ENCODE results near the gene ZNF20.
A peak's percentile ranks its signal among the peaks of the same experiment; 100 is the strongest.
"Not testable (repeated sequence)": the region's sequence is repeated elsewhere in the genome, so short reads cannot be mapped to it uniquely, and the experiment has no call there.

ZNF20 gene

DNA sequence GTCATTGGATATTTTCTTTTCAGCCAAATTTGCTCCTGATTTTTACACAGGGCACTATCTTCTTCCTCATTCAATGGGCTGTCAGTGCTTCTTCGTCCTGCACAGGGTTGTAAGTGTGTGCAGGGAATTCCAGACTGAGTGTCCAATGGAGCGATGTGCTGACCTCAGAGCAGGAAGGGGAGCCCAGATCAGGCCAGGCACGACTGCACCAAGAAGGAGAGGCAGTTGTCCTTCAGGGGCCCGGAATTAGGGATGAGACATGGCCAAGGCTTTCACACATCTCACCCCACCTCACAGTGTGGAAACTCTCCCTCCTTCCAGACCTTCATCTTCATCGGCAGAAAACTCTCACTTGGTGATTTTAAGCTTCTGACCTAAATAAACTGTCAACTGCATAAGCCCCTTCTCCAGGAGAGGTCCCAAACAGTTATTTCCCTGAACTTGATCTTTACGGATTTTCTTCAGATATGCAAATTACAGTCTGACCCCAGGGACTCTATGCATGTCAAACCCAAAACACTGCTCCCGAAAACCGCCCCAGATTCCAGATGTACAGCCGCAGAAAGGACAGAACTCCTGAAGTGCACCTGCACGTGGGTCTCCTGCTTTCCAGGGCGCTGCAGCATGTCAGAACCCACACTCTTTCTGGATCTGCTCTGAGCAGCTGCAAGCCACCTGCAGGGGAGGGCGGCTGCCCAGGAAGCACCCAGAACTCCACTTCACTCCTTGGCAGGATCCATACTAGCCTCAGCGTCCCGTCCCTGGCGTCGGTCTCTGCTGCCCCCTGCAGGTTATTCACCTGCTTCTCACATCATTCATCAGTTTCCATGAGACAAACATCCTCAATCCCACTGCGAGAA, 625 bp upstream of the ZNF20 start:
- DNase-seq = peak; percentile 86 to 92
- TF ChIP-seq POLR2A (IDR thresholded peaks at IDR 0.05; ENCODE audit: low read length) (no peak), GATA1 (IDR thresholded peaks at IDR 0.05; ENCODE audit: low read depth, low read length) (no peak)

- TF ChIP-seq GATA1 (IDR thresholded peaks at IDR 0.05; ENCODE audit: low read depth, low read length) (no peak), POLR2A (IDR thresholded peaks at IDR 0.05; ENCODE audit: low read length) (no peak)
- DNase-seq = peak; percentile 18 to 27
These were observed 881 bp downstream of the ZNF20 start for GRCh38 chr19:12139269-12139668.

DNA sequence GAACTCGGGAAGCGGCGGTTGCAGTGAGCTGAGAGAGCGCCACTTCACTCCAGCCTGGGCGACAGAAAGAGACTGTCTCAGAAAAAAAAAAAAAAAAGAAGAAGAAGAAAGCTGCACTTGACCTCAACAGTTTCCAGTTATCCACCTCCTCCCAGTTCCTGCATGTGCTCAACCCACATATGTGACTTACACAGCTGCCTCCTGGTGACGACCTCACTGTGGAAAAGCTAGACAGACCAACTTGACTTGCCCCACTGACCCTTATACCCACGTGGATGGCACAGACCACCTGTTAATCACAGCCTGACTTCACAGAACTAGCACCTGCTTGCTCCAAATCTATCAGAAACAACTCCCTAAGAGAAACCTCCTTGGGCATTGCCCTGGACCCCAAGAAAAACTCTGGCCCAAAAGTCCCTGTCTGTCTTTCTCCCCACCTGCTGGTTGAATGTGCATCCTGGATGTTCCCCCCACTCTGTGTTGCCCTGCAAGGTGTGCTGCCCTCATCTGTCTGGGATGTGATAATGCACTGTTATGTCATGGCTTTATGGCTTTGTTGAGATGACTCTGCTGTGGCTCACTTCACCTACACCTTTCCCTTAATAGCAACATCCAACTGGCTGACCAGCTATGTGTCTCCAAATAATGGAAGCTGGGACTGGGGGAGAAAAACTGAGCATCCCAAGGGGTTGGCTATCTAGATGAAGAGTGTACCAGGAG, 2.8 kb downstream of the ZNF20 start:
- DNase-seq = peak; percentile 29 to 34

DNA sequence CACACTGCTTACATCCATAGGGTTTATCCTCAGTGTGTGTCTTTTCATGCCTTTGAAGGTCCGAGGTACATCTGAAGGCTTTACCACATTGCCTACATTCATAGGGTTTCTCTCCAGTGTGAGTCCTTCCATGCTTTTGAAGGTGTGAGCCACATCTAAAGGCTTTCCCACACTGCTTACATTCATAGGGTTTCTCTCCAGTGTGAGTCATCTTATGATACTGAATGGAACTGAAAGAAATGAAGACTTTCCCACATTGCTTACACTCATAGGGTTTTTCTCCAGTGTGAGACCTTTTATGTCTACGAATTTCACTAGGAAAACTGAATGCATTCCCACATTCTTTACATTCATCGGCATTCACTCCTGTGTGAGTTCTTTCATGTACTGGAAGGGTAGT, 7.1 kb downstream of the ZNF20 start:
- TF ChIP-seq POLR2A (IDR thresholded peaks at IDR 0.05; ENCODE audit: low read length) (no peak), GATA1 (IDR thresholded peaks at IDR 0.05; ENCODE audit: low read depth, low read length) (no peak)
- DNase-seq = peak in 1 of 2 experiments; percentile 33

More for the DNA sequence above, 2.8 kb downstream of the ZNF20 start:
- TF ChIP-seq POLR2A (IDR thresholded peaks at IDR 0.05; ENCODE audit: low read length) (no peak), GATA1 (IDR thresholded peaks at IDR 0.05; ENCODE audit: low read depth, low read length) (no peak)

GRCh38 chr19:12126707-12127106, 13.4 kb downstream of the ZNF20 start:
- peak; percentile 17 to 32 for DNase-seq
- TF ChIP-seq GATA1 (IDR thresholded peaks at IDR 0.05; ENCODE audit: low read depth, low read length) (no peak), POLR2A (IDR thresholded peaks at IDR 0.05; ENCODE audit: low read length) (no peak)

DNA sequence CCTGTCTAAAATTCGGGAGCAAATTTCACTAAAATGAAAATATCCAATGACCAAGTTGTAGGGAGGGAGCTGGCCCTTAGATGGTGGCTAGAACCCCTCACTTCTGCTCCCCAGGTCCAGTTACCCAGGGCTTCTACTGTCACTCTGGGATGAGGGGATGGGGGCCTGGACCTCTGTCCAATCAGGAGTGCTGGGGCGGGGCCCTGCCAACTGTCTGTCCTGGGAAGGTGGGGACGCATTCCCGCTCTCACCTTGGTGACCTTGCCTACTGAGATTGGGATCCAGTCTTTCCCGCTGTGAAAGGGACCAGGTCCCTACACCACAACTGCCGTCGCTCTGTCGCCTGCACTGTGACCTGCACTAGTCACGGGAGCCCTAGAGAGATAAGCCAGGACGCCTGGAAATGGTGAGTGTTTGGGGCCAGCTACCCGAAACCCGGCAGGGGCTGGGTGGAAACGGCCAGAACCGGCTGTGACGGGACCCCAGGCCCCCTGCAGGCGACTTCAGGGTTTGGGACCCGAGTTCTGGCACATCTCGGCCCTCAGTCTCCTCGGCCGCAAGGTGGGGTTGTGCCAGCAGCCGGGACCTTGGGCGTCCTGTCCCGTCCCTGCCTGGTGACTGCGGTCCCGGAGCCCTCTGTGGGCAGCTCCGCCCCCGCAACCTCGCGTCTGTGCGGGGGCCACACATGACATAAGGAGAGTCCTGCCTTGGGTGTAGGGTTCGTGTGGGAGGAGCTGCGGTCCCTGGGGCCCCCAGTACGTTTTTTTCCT, 22.8 kb downstream of the ZNF20 start:
- TF ChIP-seq GATA1 (IDR thresholded peaks at IDR 0.05; ENCODE audit: low read depth, low read length) (no peak), POLR2A (IDR thresholded peaks at IDR 0.05; ENCODE audit: low read length) (no peak)
- no peak for DNase-seq

DNA sequence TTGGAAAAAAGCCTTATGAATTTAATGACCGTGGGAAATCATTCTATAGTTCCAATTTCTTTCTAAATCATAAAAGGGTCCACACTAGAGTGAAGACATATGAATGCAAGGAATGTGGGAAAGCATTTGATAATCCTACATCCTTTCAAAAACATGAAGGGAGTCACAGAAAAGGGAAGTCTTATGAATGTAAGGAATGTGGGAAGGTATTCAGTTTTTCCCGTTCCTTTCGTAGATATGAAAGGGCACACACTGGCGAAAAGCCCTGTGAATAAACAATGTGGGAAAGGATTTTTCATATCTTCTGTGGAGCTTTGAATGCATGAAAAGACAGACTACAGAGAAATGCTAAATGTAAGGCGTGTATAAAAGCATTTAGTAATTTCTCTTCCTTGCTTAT, 27.0 kb downstream of the ZNF20 start:
- no peak for DNase-seq
- TF ChIP-seq POLR2A (IDR thresholded peaks at IDR 0.05; ENCODE audit: low read length) (no peak), GATA1 (IDR thresholded peaks at IDR 0.05; ENCODE audit: low read depth, low read length) (no peak)

- DNase-seq = no peak
- TF ChIP-seq GATA1 (IDR thresholded peaks at IDR 0.05; ENCODE audit: low read depth, low read length) = no peak
- TF ChIP-seq POLR2A (IDR thresholded peaks at IDR 0.05; ENCODE audit: low read length) = no peak
These were observed 27.4 kb downstream of the ZNF20 start for GRCh38 chr19:12112701-12113100.

GRCh38 chr19:12111943-12112637, 28.1 kb downstream of the ZNF20 start:
- no peak for TF ChIP-seq POLR2A (IDR thresholded peaks at IDR 0.05; ENCODE audit: low read length)
- no peak for TF ChIP-seq GATA1 (IDR thresholded peaks at IDR 0.05; ENCODE audit: low read depth, low read length)
- peak in 1 of 2 experiments; percentile 16 for DNase-seq

GRCh38 chr19:12111176-12111575, 29.0 kb downstream of the ZNF20 start:
- TF ChIP-seq POLR2A (IDR thresholded peaks at IDR 0.05; ENCODE audit: low read length) (no peak), GATA1 (IDR thresholded peaks at IDR 0.05; ENCODE audit: low read depth, low read length) (no peak)

DNA sequence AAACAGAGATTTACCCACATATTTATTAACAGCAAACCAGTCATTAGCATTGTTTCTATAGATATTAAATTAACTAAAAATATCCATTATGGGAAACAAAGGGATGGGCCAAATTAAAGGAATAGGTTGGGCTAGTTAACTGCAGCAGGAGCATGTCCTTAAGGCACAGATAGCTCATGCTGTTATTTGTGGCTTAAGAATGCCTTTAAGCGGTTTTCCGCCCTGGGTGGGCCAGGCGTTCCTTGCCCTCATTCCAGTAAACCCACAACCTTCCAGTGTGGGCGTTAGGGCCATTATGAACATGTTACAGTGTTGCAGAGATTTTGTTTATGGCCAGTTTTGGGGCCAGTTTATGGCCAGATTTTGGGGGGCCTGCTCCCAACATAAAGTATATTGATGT, 36.2 kb downstream of the ZNF20 start:
- not testable (repeated sequence) for DNase-seq

More at GRCh38 chr19:12111176-12111575, 29.0 kb downstream of the ZNF20 start:
- no peak for DNase-seq

- DNase-seq = no peak
- TF ChIP-seq GATA1 (IDR thresholded peaks at IDR 0.05; ENCODE audit: low read depth, low read length) = no peak
- TF ChIP-seq POLR2A (IDR thresholded peaks at IDR 0.05; ENCODE audit: low read length) = no peak
These were observed 42.1 kb downstream of the ZNF20 start for GRCh38 chr19:12098040-12098439.

- no peak for DNase-seq
- TF ChIP-seq POLR2A (IDR thresholded peaks at IDR 0.05; ENCODE audit: low read length) (no peak), GATA1 (IDR thresholded peaks at IDR 0.05; ENCODE audit: low read depth, low read length) (no peak)
These were observed 44.9 kb downstream of the ZNF20 start for GRCh38 chr19:12095111-12095790.
